Dermis lymphatic vessel endothelial cell (primary cell): ENCODE results near the gene TAF9. TPM values are rescaled to one million over a fixed set of nuclear protein-coding genes. Genes with fewer than 3 reads are reported as not detected.

Source experiments
- total RNA-seq: library from RNA; depleted of rRNA; stranded (reverse); fragments of >200 nt; gene quantifications from 2 replicates; pipeline ENCODE4 v1.2.1, GENCODE V29; 2014

TAF9 gene
- total RNA-seq = 67.9 and 72.6 TPM in 2 replicates

GRCh38 chr5:69369340-69370121 is at the start of gene TAF9, which contains the start of the genes AK6 and RAD17:
Gene TAF9, minus strand, starts transcription at chr5:69369520. Its CDS starts 3,783 bp downstream, at chr5:69365737.
Gene AK6, minus strand, starts transcription at chr5:69369520. Its CDS starts 30 bp downstream, at chr5:69369490.
Gene RAD17, plus strand, starts transcription at chr5:69369818. Its CDS starts 2,391 bp downstream, at chr5:69372209.

GRCh38 chr5:69414885-69415583 is 45.7 kb upstream of the TAF9 start, which contains the start of gene MARVELD2:
Gene MARVELD2, plus strand, starts transcription at chr5:69415116. Its CDS starts 4,270 bp downstream, at chr5:69419386.

Other genes starting within 250 kb of the TAF9 start
- 26.8 and 27.2 TPM in 2 replicates for gene CCNB1, start 202.4 kb downstream of the TAF9 start, total RNA-seq
- gene CENPH, start 179.9 kb downstream of the TAF9 start, total RNA-seq = 2.9 and 6.7 TPM in 2 replicates
- 30.3 and 33.3 TPM in 2 replicates for gene CDK7, start 134.6 kb downstream of the TAF9 start, total RNA-seq
- 3.7 and 5.8 TPM in 2 replicates for gene CCDC125, start 36.7 kb downstream of the TAF9 start, total RNA-seq
- gene AK6, start within 50 bp of the TAF9 start, total RNA-seq = 22.5 and 27.1 TPM in 2 replicates
- 13.5 and 19.5 TPM in 2 replicates for gene RAD17, start 298 bp upstream of the TAF9 start, total RNA-seq
- gene MARVELD2, start 45.6 kb upstream of the TAF9 start, total RNA-seq = 1.3 and 1.5 TPM in 2 replicates
- gene OCLN, start 123.3 kb upstream of the TAF9 start, total RNA-seq = 0.43 and 1.5 TPM in 2 replicates
- gene GTF2H2C, start 190.7 kb upstream of the TAF9 start, total RNA-seq = 18.5 and 24.4 TPM in 2 replicates